Stimulated activated memory B cell treated with anti-CD40 and anti-IgM and Interleukin-4, amounts not matched to agents 10 μg/mL and 1 μg/mL and 100 μg/mL, for 72 hours (primary cell): ENCODE results near the gene GNB1.
"Not testable (repeated sequence)": the region's sequence is repeated elsewhere in the genome, so short reads cannot be mapped to it uniquely, and the experiment has no call there.

ENCODE experiments used
- ATAC-seq: fragments of 150-1000 bp; cut with Tn5 transposase; 2 replicates; pipeline ENCODE4 v1.10.0; 2021
- H3K27ac Mint-ChIP-seq: one replicate; pipeline ENCODE4 v1.8.0; 2022; ENCODE audit warnings: mild to moderate bottlenecking, mixed read lengths
- H3K27me3 Mint-ChIP-seq: one replicate; pipeline ENCODE4 v1.8.0; 2022; ENCODE audit warnings: mixed read lengths
- H3K36me3 Mint-ChIP-seq: one replicate; pipeline ENCODE4 v1.8.0; 2022; ENCODE audit warnings: mixed read lengths
- H3K4me1 Mint-ChIP-seq: one replicate; pipeline ENCODE4 v1.8.0; 2022; ENCODE audit warnings: mixed read lengths
- H3K4me3 Mint-ChIP-seq: one replicate; pipeline ENCODE4 v1.8.0; 2022; ENCODE audit warnings: mild to moderate bottlenecking, moderate library complexity, mixed read lengths
- H3K9me3 Mint-ChIP-seq: one replicate; pipeline ENCODE4 v1.8.0; 2022; ENCODE audit warnings: mixed read lengths

The GNB1 gene

DNA sequence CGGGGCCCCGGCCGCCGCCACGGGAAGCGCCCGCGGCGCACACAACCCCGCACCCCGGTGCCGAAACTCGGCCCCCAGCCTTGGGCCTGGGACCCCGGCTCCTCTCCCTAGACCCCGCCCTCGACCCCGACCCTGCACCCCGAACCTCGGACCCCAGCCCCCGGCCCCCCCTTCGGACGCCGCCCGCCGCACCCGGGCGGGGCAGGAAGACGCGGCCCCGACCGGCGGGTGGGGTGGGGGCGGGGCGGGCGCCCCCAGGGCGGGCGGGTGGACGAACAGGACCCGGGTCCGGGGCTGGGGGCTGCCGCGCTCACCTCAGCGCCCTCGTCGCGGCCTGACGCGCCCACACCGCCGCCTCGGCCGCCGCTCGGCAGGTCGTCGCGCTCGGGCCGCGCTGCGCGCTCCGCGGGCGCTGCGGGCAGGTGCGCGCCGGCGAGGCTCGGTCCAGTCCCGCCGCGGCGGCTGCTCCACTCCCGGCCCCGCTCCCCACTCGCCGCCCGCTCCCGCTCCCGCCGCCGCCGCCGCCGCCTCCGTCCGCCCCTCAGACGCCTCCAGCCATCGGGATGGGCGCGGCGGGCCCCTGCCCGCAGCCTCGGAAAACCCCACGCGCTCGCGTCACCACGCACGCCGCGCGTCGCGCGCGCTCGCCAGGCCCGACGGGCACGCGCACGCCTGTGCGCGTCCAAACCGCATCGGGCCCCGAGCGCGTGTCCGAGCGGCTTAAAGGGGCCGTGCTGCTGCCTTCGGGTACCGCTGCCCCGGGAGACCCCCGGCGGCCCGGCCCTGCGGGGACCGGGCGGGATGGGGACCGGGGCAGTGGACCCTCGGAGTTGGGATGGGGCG is at the start of gene GNB1:
TSS of gene GNB1 (minus strand) at position 582 of the 843 bp plus-strand sequence. CDS start 65,634 bp downstream, outside the sequence.
- H3K27ac Mint-ChIP-seq = peak within 1 kb of the TSS; percentile 89
- H3K9me3 Mint-ChIP-seq = no peaks in the 10 kb centered on the region
- no peaks in the 10 kb centered on the region for H3K27me3 Mint-ChIP-seq
- peak within 1 kb of the TSS; percentile 93 for H3K4me3 Mint-ChIP-seq
- ATAC-seq = peak; percentile 85
- H3K36me3 Mint-ChIP-seq = no peaks in the 10 kb centered on the region
- peaks cover 70% of the 10 kb centered on the region for H3K4me1 Mint-ChIP-seq

DNA sequence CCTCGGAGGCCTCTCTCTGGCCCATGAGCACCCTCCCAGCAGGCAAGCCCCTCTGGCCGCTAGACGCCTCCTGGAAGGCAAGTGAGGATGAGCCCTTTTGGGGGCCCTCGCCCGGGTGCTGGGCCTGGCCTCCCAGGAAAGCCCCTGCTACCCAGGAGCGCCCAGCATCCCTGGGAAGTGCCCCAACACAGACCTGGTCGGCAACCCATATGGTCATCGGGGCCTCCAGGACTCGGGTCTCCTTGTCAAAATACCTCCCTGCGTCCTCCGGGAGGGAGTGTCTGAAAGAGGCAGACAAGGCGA is 49.2 kb upstream of the GNB1 start:
- H3K27ac Mint-ChIP-seq = no peak overlapping the region
- no peak overlapping the region for H3K4me3 Mint-ChIP-seq
- H3K9me3 Mint-ChIP-seq = peaks cover under 1% of the 10 kb centered on the region
- H3K4me1 Mint-ChIP-seq = peaks cover 10% of the 10 kb centered on the region
- no peaks in the 10 kb centered on the region for H3K36me3 Mint-ChIP-seq
- no peak for ATAC-seq
- H3K27me3 Mint-ChIP-seq = peaks cover 21% of the 10 kb centered on the region

DNA sequence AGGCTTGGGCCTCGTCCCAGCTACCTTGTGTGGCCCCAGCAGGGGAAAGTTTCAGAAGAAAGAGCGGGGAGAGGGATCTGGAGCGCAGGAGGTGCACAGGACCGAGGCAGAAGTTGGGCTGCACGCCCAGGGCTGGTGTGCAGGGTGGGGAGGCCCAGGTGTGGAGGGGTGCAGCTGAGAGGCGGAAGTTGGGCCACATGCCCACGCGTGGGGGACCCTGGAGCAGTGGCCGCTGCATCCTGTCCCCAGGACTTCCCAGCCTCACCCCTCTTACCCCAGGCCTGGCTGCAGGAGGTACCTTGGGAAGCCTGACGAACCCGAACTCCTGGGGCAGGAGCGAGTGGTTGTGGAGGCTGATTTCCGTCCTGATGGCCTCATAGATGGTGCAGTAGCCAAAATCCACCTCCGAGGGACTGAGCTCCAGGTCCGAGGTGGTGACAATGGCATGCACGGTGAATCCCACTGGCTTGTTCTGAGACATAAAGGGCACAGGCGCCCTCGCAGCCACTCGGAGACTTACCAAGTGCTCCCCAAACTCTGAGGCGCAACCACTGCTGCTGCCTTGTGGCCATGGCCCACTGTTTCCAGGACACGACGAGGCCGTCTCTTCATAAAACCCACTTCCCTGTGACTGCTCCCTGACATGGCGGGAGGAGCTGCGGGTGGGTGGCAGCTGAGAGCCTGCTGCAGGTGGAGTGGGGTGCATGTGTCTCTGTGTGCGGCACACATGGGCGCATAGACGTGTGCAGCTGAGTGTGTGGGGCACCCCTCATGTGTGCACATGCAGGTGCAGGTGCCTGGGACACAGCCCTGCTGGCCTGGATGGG is 48.6 kb upstream of the GNB1 start:
- Mint-ChIP-seq H3K27me3 (peaks cover 19% of the 10 kb centered on the region), H3K4me3 (no peak overlapping the region), H3K9me3 (peaks cover 6% of the 10 kb centered on the region), H3K27ac (no peak overlapping the region), H3K36me3 (no peaks in the 10 kb centered on the region), H3K4me1 (peaks cover 9% of the 10 kb centered on the region)
- no peak for ATAC-seq

DNA sequence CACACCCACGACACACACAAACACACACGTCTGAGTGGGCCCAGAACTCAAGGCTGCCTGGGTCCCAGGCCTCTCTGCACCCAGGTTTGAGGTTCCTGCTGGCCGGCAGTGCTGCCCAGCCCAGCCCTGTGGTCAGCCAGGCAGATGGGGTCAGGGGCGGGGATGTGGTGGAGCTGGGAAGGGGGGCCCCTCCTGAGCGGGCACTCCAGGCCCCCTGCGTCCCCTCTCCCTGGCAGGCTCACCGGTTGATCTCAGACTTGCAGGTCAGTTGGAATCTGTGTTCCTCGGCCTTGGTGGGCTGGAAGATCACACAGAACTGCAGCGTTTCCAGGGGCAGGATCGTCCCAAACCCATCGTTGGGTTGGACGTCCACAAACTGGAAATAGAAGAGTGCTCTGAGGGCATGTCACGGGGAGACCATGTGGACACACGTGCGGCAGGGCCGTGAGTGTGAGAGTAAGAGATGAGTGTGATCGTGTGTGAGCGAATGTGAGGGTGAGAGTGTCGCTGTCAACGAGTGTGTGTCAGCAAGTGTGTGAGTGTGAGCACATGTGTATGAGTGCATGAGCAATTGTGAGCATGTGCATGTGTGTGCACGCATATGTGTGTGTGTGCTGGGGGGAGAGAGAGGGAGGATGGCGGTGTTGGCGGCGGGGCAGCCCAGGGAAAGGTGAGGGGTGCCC is 47.9 kb upstream of the GNB1 start:
- Mint-ChIP-seq H3K4me1 (peaks cover 2% of the 10 kb centered on the region), H3K9me3 (peaks cover 11% of the 10 kb centered on the region), H3K4me3 (no peak overlapping the region), H3K27ac (no peak overlapping the region), H3K27me3 (peaks cover 12% of the 10 kb centered on the region), H3K36me3 (no peaks in the 10 kb centered on the region)
- ATAC-seq = no peak

DNA sequence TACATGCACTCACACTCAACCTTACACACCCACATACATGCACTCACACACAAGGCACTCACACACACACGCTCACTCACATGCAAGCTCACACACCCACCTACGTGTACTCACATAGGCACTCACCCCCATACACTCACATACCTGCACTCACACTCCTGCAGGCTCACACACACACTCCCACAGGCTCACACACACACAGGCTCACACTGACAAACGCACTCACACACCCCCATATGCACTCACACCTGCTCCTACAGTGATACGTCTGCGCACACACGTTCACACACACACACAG is 47.3 kb upstream of the GNB1 start:
- no peak for ATAC-seq
- Mint-ChIP-seq H3K27ac (no peak overlapping the region), H3K4me1 (no peaks in the 10 kb centered on the region), H3K9me3 (peaks cover 11% of the 10 kb centered on the region), H3K27me3 (peaks cover 9% of the 10 kb centered on the region), H3K4me3 (no peak overlapping the region), H3K36me3 (no peaks in the 10 kb centered on the region)

DNA sequence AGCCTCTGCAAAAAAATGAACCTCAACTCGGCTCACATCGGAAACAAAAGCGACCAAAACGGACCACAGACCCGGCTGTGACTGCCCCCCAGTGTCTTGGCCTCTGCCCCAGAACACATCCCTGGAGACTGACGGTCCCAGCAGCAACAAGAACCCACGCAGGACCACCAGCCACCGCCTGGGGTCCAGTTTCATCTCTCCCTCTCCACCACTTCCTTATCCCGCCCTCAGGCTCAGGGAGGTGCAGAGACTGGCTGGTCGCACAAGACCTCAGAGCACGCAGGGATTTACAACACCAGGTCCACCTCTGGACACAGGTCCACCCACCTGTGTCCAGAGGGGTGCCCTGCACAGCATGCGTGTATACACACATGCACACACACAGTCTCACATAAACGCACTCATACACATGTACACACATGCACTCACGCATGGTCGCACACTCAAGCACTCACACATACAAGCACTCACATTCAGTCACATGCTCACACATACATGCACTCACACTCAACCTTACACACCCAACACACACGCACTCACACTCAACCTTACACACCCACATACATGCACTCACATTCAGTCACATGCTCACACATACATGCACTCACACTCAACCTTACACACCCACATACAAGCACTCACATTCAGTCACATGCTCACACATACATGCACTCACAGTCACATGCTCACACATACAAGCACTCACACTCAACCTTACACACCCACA is 46.8 kb upstream of the GNB1 start:
- Mint-ChIP-seq H3K4me1 (no peaks in the 10 kb centered on the region), H3K4me3 (no peak overlapping the region), H3K9me3 (peaks cover 11% of the 10 kb centered on the region), H3K27ac (no peak overlapping the region), H3K36me3 (no peaks in the 10 kb centered on the region), H3K27me3 (peaks cover 9% of the 10 kb centered on the region)
- ATAC-seq = no peak

DNA sequence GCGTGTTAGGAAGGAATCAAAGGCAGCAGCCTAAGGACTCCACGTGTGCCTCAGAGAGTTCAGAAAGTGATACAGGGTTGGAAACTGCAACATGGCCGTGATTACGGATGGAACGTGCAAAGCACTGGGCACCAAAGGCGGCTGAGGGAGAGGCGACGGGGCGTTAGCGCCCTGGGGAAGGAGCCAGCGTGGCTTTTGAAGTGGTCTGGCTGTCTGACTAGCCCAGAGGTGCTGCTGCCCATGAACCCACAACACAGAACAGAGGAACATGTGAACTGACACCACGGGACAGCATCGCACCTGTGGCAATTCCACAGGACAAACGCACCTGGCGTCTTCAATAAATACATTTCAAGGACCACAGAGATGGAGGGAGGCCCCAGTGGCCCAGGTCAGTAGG is 46.2 kb upstream of the GNB1 start:
- peaks cover 9% of the 10 kb centered on the region for H3K27me3 Mint-ChIP-seq
- no peaks in the 10 kb centered on the region for H3K4me1 Mint-ChIP-seq
- H3K27ac Mint-ChIP-seq = no peak overlapping the region
- no peak overlapping the region for H3K4me3 Mint-ChIP-seq
- no peak for ATAC-seq
- H3K36me3 Mint-ChIP-seq = no peaks in the 10 kb centered on the region
- peaks cover 11% of the 10 kb centered on the region for H3K9me3 Mint-ChIP-seq

DNA sequence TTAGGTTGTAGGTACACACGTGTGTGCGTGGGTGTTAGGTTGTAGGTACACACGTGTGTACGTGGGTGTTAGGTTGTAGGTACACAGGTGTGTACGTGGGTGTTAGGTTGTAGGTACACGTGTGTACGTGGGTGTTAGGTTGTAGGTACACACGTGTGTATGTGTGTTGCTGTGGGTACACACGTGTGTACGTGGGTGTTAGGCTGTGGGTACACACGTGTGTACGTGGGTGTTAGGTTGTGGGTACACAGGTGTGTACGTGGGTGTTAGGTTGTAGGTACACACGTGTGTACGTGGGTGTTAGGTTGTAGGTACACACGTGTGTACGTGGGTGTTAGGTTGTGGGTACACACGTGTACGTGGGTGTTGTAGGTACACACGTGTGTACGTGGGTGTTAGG is 44.0 kb upstream of the GNB1 start:
- not testable (repeated sequence) for H3K4me1 Mint-ChIP-seq, H3K36me3 Mint-ChIP-seq, ATAC-seq, H3K27me3 Mint-ChIP-seq, H3K4me3 Mint-ChIP-seq, H3K27ac Mint-ChIP-seq
- H3K9me3 Mint-ChIP-seq = peaks cover 11% of the 10 kb centered on the region

DNA sequence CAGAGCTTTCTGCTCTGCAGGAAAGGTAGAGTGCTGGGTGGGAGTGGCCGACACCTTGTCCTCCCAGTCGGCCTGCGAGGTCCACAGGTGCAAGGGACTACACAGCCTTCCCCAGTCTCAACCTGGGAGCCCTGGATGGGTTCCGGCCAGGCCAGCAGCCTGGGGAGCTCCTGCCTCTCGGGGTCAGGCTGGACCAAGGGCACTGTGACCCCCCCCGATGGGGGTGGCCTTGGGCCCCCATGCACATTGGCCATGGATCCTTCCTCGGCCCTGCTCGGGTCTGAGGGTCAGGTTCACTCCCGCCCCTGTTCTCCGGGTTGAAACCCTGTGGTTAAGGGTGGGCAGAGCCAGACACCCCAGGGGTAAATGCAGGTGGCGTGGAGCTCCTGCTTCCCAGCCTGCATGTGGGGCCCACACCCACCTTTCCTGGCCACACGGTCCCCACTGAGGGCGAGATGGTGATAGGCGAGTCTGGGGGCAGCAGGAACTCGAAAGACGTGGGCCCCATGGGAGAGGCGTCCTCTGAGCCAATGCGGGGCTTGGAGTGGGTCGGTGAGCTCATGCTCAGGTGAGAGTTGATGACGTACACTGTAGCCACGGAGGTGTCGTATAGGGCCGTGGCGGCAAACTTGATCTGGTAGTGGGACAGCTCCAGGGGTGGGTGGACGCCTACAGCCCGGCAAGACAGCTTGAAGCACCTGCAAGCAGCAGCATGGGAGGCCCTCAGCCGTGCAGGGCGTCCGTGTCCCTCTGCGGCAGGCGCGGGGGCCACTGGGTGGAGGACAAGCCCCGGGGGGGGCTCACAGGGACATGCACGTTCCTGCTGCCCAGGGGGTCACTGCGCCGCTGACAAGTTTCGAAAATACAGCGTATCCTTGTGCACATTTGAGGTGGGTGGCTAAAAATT is 39.0 kb upstream of the GNB1 start:
- H3K27ac Mint-ChIP-seq = no peak overlapping the region
- H3K9me3 Mint-ChIP-seq = peaks cover 8% of the 10 kb centered on the region
- H3K36me3 Mint-ChIP-seq = no peaks in the 10 kb centered on the region
- no peak overlapping the region for H3K4me3 Mint-ChIP-seq
- H3K27me3 Mint-ChIP-seq = peaks cover 13% of the 10 kb centered on the region
- no peaks in the 10 kb centered on the region for H3K4me1 Mint-ChIP-seq
- ATAC-seq = peak; percentile 22

DNA sequence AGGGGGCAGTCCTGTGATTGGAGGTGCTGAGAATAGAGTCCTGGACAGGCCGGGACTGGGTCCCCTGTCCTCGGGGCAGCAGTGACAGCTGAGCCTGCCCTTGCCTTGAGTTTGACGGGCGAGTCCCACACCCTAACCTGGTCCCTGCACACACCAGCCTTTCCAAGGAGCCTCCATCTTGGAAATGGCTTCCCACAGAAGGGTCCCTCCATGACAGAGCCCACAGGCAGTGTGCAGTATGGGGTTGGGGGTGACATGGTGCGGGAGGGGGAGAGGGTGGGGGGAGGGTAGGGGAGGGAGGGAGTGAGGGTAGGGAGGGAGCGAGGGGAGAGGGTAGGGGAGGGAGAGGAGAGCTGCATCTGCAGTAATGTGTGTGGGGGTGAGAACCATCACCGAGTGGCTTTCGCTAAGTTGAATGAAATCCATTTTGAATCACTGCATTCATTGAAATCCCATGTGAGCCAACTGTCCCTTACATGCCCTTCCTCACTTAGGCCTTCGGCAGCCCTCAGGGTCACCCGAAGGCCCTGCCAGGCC is 38.3 kb upstream of the GNB1 start:
- peak; percentile 50 for ATAC-seq
- Mint-ChIP-seq H3K27ac (no peak overlapping the region), H3K36me3 (no peaks in the 10 kb centered on the region), H3K9me3 (peaks cover under 1% of the 10 kb centered on the region), H3K4me3 (no peak overlapping the region), H3K4me1 (no peaks in the 10 kb centered on the region), H3K27me3 (peaks cover 20% of the 10 kb centered on the region)

DNA sequence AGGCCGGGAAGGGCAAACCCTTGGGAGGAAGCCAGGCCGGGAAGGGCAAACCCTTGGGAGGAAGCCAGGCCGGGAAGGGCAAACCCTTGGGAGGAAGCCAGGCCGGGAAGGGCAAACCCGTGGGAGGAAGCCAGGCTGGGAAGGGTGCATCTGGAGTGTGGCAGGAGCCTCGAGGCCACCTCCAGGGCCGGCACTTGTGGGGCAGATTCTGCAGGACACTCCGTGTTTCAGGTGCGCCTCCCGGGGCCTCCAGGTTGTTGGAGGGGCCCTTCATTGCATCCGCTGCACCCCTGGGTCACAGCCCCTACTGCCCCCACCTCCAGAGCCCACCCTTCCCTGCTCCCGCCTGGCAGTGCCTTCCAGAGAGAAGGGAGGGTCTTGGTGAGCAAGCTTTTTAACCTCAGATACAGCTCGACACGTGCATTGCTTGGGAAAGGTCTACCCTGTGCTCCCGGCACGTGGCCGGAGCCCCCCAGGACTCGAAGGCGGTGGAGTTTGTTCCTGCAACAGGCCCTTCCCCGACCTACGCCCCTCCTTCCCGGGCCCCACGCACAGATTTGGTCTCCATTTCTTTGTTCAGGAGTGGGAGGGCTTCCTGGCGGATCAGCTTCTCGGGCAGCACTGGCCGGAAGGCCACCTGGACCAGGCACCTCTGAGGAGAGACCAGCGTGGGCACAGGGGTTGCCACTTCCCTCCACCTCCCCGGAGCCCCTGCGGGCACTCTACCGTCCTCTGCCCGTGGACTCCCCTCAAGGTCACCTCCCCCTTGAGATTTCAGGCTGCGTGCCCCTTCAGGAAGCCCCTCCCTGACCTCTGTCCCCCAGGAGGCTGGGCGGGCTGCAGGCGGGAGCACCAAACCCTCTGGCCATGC is 37.6 kb upstream of the GNB1 start:
- H3K27me3 Mint-ChIP-seq = peaks cover 20% of the 10 kb centered on the region
- no peak for ATAC-seq
- H3K4me1 Mint-ChIP-seq = no peaks in the 10 kb centered on the region
- H3K36me3 Mint-ChIP-seq = no peaks in the 10 kb centered on the region
- H3K4me3 Mint-ChIP-seq = no peak overlapping the region
- no peak overlapping the region for H3K27ac Mint-ChIP-seq
- no peaks in the 10 kb centered on the region for H3K9me3 Mint-ChIP-seq

DNA sequence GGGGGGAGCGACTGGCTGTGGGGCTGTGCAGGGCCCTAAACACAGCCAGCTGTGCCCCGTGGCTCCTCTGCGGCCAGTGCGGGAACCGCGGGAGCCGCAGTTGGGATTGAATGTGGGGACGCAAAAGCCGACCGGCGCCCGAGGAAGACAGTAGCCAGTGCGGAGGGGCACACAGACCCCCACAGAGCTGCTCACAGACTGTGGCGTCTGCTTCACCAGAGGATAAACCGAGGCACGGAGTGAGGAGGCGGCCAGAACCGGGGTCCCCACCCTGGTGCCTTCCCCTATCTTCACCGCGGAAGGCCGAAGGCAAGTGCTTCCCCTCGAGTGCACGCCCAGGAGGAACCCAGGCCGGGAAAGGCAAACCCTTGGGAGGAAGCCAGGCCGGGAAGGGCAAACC is 36.9 kb upstream of the GNB1 start:
- Mint-ChIP-seq H3K27ac (no peak overlapping the region), H3K36me3 (no peaks in the 10 kb centered on the region), H3K9me3 (no peaks in the 10 kb centered on the region), H3K4me3 (no peak overlapping the region), H3K4me1 (no peaks in the 10 kb centered on the region), H3K27me3 (peaks cover 26% of the 10 kb centered on the region)
- ATAC-seq = no peak

DNA sequence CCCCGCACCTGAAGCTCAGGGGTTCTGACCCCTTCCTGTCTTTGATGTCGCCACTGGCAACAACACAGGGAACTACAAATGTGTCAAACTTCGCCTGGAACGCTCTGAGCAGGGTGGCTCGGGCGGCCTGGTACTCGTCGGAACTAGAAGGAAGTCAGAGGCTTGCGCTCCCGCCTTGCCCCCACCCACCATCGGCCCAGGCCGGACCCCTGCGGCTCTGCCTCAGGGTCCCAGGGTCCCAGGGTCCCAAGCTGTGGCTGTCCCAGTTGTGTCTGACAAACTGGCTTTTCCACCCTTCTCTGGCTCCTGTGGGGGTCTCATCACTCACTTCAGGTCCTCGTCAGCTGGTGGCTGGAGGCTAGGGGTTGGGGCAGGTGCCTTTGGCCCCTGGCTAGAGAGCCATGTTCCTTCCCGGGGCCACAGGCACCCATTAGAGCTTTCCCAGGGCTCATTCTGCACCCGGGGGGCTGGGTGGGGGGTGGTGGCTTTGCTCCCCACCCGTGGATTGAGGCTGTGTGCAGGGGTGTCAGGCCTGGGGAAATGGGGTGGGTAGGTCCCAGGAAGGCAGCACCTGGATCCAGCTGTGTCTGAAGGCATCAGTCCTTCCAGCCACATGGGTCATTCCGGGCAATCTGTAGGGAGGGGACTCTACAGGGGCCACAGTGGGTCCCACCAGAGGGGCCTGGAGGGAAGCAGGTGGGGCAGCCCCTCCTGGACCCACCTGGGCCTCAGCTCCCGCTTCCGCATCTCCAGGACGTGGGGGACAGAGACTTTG is 36.2 kb upstream of the GNB1 start:
- no peaks in the 10 kb centered on the region for H3K36me3 Mint-ChIP-seq

More for the DNA sequence above, 36.2 kb upstream of the GNB1 start:
- ATAC-seq = no peak
- Mint-ChIP-seq H3K9me3 (no peaks in the 10 kb centered on the region), H3K27ac (no peak overlapping the region), H3K4me1 (no peaks in the 10 kb centered on the region), H3K27me3 (peaks cover 33% of the 10 kb centered on the region), H3K4me3 (no peak overlapping the region)
